Fibroblast of pulmonary artery (primary cell): ENCODE data around the gene TSPAN18.

ENCODE experiments used
- DNase-seq: peaks from one replicate; pipeline ENCODE4 v3.0.0-alpha.2; 2010; ENCODE audit warnings: low read depth
- H3K4me3 ChIP-seq: replicated peaks from 2 replicates; pipeline ENCODE4 v1.5.1; 2011; ENCODE audit warnings: low read depth, mild to moderate bottlenecking, control low read depth, low read length, moderate library complexity
- CTCF ChIP-seq: IDR thresholded peaks from 2 replicates; pipeline ENCODE4 v1.5.1; 2011; ENCODE audit warnings: mild to moderate bottlenecking, control low read depth, low read length, inconsistent platforms; ENCODE audit errors: missing control alignments

The TSPAN18 gene

DNA sequence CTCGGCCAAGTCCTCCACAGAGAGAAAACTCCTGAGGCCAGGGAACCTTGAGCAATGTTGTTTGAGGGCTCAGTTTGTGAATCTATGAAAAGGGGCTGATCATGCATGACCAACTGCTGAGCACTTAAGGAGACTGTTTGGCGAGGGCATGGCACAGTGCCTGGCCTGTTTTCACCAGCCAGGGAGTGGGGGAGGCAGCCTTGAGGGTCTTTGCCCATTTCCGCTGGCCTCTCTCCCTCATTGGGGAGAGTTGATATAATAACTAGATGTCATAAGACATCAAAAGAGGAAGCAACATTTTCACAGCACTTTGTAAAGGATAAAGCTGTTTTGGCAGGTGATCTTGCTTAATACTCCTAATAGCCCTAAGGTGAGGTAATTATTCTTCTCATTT lies 113.3 kb downstream of the TSPAN18 start:
- no peak overlapping the region for H3K4me3 ChIP-seq
- TF ChIP-seq CTCF = no peak
- DNase-seq = no peak

- TF ChIP-seq CTCF = no peak
- DNase-seq = no peak
- no peak overlapping the region for H3K4me3 ChIP-seq
Measured at GRCh38 chr11:44840521-44841251, 113.9 kb downstream of the TSPAN18 start.

GRCh38 chr11:44842220-44842619 lies 115.5 kb downstream of the TSPAN18 start:
- H3K4me3 ChIP-seq = no peak overlapping the region
- DNase-seq = peak; percentile 49
- TF ChIP-seq CTCF = no peak

GRCh38 chr11:44846852-44847251 lies 120.1 kb downstream of the TSPAN18 start:
- H3K4me3 ChIP-seq = no peak overlapping the region
- no peak for DNase-seq
- no peak for TF ChIP-seq CTCF

- DNase-seq = no peak
- TF ChIP-seq CTCF = no peak
- H3K4me3 ChIP-seq = no peak overlapping the region
Measured at GRCh38 chr11:44847316-44847715, 120.6 kb downstream of the TSPAN18 start.

- no peak for TF ChIP-seq CTCF
- no peak for DNase-seq
- no peak overlapping the region for H3K4me3 ChIP-seq
Measured at GRCh38 chr11:44848203-44848962, 121.6 kb downstream of the TSPAN18 start.
